H1 (cell line): ENCODE data around the gene GPX8. TPM values are rescaled to one million over a fixed set of nuclear protein-coding genes. Genes with fewer than 3 reads are reported as not detected.

Experiments
- CBX5 ChIP-seq: fragments of 300-800, 300-1000 bp; sonication (generic); IDR thresholded peaks from 2 replicates; pipeline ENCODE4 v1.7.1; 2016; ENCODE audit warnings: antibody characterized with exemption, low read length, low read depth
- CHD7 ChIP-seq: fragments of 300-600 bp; sonication (generic); IDR thresholded peaks from 2 replicates; pipeline ENCODE4 v1.7.1; 2012; ENCODE audit warnings: low read length, moderate library complexity, mild to moderate bottlenecking, inconsistent platforms; ENCODE audit not compliant: insufficient replicate concordance
- CTBP2 ChIP-seq: IDR thresholded peaks from 2 replicates; pipeline ENCODE4 v1.7.0; 2011; ENCODE audit warnings: borderline replicate concordance, mild to moderate bottlenecking, moderate library complexity, mixed read lengths, low read length; ENCODE audit not compliant: insufficient read depth, insufficient read length
- JUND ChIP-seq: IDR thresholded peaks from 2 replicates; pipeline ENCODE4 v1.6.1; 2011; ENCODE audit warnings: mild to moderate bottlenecking, improper control_type of control experiment, low read length
- KDM4A ChIP-seq: IDR thresholded peaks from one replicate; pipeline ENCODE4 v1.7.1; 2012; ENCODE audit warnings: low read depth, mild to moderate bottlenecking, moderate library complexity, low read length, inconsistent platforms; ENCODE audit not compliant: severe bottlenecking
- NANOG ChIP-seq: IDR thresholded peaks from 2 replicates; pipeline ENCODE4 v1.6.1; 2011; ENCODE audit warnings: low read length, low read depth, mild to moderate bottlenecking, inconsistent platforms; ENCODE audit not compliant: insufficient read depth, poor library complexity, severe bottlenecking
- POLR2AphosphoS5 ChIP-seq: IDR thresholded peaks from 2 replicates; pipeline ENCODE4 v1.6.1; 2011; ENCODE audit warnings: low read depth, low read length
- RXRA ChIP-seq: IDR thresholded peaks from 2 replicates; pipeline ENCODE4 v1.6.1; 2011; ENCODE audit warnings: low read depth, mild to moderate bottlenecking, low read length, moderate library complexity; ENCODE audit not compliant: insufficient read depth
- SAP30 ChIP-seq: fragments of 300-600 bp; sonication (generic); IDR thresholded peaks from 2 replicates; pipeline ENCODE4 v1.7.1; 2012; ENCODE audit warnings: low read length, moderate library complexity, mild to moderate bottlenecking, inconsistent platforms; ENCODE audit not compliant: insufficient read depth, insufficient replicate concordance
- TAF1 ChIP-seq: IDR thresholded peaks from 2 replicates; pipeline ENCODE4 v1.6.1; 2011; ENCODE audit warnings: mild to moderate bottlenecking, low read depth, low read length
- polyA plus RNA-seq, 7 experiments: library from polyadenylated mRNA; depleted of rRNA in 3 of 7; stranded (reverse) in 5 of 7; unstranded in 2 of 7; fragments of >200 nt in 5 of 7; fragments of 200-250 nt in 2 of 7; gene quantifications; 1 replicate in 5 of 7; 2 replicates in 1 of 7; 4 replicates in 1 of 7; pipeline versions ENCODE4 v1.2.1 to v1.2.3, GENCODE V29; 2011 to 2013; ENCODE audit warnings: missing spikeins in 2 of 7, mixed read lengths in 2 of 7
- total RNA-seq: library from RNA; stranded (reverse); fragmentation: NEBNext Ultra II Directional; extraction: Animal tissue kit (Norgen Biotek cat#: 25700); gene quantifications from 2 replicates; pipeline ENCODE4 v1.2.1, GENCODE V29; 2021

Gene GPX8
- total and polyA plus RNA-seq, 2 of the 8 experiments (the other 6 are each of a cell fraction or from before 2014, with no cell fraction given) = 19.5 to 60.4 TPM

GRCh38 chr5:55176176-55176818 lies 16.3 kb downstream of the GPX8 start (continued):
- no peak for TF ChIP-seq CHD7
- TF ChIP-seq CTBP2 = peak; percentile 88
- TF ChIP-seq RXRA = no peak
- no peak for TF ChIP-seq NANOG
- TF ChIP-seq KDM4A = peak; percentile 72
- TF ChIP-seq JUND = no peak
- TF ChIP-seq SAP30 = no peak
- no peak for TF ChIP-seq CBX5
- no peak for TF ChIP-seq POLR2AphosphoS5
- TF ChIP-seq TAF1 = no peak
